HG03159 (cell line): Measurements from ENCODE around the gene RNF166.
"Not testable (repeated sequence)": the region's sequence is repeated elsewhere in the genome, so short reads cannot be mapped to it uniquely, and the experiment has no call there.

Source experiments
- ATAC-seq: cut with Tn5 transposase; IDR thresholded peaks from one replicate; pipeline ENCODE4 v1.9.1; 2021; ENCODE audit warnings: mild to moderate bottlenecking, moderate library complexity; ENCODE audit not compliant: unreplicated experiment

The RNF166 gene

DNA sequence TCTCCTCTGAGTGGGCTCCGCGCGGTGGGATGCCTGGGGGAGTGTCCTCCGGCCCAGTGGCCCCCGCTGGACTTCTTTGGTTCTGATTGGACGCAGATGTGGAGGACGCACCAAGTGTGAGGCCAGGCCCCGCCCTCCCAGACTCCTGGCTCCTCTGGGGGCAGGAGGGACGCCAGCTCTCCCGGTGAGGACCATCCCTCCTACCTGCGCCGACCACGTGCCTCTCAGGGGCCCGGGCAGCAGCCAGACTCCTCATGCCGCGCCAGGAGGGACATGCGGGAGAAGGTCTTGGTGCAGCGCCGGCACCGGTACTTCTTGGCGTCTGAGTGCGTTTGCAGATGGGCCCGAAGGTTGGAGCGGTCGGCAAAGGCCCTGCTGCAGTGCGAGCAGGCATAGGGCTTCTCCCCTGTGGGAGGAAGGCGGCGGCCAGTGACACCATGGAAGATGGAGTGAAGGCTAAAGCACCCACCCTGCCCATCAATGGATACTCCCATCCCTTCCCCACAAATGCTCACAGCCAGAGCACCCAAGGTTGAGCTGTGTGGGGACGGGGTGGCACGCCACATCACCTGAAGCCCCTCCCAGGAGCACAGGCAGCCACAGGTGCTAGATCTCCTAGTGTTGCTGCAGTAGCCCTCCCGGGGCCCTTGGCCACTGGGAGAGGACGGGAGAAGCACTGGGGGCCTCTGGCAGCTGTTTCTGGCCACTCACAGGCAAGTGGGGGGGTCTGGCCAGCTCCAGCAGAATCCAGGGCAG is 27.8 kb downstream of the RNF166 start:
- no peak for ATAC-seq

DNA sequence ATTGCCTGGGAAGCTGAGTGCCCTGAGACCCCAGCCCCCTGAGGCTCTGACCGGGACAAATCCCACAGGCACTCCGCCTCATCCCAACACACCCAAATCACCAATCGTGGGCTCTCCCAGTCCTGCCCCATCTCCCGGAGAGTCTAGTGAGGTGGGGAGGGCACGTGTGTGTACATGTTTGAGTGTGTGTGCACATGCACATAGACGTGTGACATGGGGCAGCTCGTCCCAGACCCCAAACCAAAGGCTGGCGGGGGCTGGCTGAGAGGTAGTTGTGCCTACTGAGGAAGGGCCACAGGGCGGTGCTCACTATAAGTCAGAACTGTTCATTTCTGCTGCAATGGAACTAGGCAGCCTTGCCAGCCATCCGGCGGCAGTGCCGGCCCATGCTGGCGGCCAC is 28.5 kb downstream of the RNF166 start:
- ATAC-seq, result no peak

DNA sequence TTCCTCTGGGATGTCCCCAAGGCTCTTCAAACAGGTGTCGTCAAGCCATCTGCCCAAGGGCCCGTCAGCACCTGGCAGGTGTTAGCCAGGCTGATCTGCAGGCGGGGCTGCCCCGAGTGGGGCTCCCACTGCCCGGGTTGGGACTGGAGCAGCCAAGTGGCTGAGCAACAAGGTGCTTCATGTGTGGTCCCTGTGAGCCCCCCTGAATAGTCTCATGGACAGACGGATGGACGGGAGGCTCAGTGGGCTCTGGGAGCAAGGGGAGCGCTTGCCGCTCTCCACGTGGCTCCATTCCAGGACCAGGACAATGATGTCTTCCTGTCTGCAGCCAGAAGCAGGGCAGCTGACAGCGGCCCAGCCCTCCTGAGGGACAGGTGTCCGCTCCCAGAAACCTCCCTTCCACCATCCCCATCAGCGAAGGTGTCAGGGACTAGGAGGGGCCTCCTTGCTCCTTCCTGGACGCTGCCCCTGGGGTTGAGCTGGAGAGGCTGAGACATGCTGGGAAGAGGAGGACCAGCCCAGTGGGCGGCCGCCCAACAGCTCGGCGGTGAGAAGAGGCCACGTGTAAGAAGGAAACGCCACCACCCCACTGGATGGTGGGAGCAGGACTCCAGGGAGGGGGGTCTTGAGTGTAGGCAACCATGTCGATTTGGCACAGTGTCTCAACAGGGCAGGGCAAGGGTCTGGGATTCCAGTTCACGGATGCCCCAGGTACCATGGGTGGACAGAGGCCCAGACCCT is 29.5 kb downstream of the RNF166 start:
- ATAC-seq, result no peak

DNA sequence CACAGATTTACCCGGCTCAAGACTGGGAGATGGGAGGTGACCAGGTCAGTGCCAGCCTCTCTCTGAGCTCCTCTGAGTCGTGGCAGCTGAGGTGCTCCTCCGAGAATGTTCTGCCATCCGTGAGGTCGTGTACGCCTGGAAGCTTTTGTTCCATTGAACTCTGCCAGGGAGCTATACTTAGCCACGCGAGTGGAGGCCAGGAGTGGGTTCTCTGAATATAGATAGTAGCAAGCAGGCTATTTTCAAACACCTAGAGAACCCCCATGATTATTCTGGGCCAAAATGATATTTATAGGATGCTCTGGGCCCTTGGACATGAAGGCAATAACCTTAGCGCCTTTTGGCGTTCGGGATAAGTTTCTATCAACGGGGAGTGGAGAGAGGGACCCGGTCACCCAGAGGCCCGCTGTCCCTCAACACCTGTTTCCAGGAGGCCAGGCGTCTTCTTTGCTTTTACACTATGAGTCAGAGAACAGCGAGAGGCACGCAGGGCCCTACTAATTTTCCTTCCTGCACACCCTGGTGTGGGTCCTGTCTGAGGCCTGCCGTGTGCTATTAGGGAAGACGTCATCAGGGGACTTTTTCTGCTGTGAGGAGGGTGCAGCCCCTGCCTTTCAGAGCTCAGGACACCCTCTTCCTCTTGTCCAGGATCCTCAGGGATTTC is 32.4 kb downstream of the RNF166 start:
- ATAC-seq, result no peak

DNA sequence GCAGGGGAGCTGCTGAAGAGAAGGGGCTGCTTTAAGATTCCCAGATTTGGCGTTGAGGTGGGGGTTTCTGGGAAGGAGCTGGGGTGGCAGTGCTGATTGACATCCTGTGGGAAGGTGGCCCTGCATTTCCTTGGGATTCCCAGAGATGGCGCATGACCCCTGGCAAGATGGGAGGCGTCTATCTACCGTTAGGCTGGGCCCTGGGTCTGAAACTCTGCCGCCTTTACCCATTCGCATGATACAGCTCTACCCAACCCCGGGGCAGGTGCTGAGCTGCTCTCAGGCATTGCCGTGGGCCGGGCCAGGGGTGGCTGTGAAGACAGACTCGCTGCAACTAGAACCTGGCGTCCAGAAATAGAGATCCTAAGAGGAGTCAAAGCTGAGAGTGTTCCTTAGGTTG is 33.4 kb downstream of the RNF166 start:
- ATAC-seq, result no peak

DNA sequence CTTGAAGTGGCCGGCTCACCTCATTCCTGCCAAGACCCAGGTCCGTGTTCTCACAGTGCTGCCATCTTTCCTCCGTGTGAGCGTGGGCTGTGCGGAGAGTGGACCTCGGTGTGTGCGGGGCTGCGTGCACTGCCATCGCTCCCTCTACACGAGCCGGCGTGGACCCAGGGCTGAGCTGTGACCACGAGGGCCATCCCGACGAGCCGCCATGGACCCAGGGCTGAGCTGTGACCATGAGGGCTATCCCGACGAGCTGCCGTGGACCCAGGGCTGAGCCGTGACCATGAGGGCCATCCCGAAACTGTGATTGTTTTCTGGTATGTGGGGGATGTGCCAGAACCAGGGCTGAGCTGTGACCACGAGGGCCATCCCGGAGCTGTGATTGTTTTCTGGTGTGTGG is 34.4 kb downstream of the RNF166 start:
- no peak for ATAC-seq

DNA sequence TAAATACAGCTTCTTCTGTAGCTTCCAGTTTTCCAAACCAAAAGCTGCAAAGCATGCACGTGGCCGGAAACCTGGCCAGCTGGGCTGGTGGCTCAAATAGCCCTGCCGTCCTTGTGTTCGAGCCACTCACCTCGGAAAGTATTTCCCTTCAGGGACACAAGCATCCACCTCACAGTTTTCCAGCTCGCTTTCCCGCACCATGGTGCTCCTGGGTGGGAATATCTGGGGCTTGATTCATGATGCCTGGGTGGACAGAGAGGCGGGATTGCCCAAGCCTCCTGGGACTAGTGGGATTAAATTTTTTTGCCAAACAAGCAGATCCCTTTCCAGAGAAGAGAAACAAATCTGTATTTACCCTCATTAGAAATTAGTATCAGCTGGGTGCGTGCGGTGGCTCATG is 36.2 kb downstream of the RNF166 start:
- no peak for ATAC-seq

DNA sequence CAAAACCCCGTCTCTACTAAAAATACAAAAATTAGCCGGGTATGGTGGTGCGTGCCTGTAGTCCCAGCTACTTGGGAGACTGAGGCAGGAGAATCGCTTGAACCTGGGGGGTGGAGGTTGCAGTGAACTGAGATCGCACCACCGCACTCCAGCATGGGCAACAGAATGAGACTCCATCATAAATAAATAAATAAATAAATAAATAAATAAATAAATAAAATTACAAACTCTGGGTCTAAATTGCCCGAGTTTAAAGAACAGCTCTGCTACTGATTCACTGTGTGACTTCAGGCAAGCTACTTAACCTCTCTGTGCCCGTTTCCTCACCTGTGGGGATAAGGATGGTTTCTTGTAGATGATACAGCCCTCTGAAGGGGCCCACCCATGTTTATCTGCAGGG is 36.7 kb downstream of the RNF166 start:
- not testable (repeated sequence) for ATAC-seq

DNA sequence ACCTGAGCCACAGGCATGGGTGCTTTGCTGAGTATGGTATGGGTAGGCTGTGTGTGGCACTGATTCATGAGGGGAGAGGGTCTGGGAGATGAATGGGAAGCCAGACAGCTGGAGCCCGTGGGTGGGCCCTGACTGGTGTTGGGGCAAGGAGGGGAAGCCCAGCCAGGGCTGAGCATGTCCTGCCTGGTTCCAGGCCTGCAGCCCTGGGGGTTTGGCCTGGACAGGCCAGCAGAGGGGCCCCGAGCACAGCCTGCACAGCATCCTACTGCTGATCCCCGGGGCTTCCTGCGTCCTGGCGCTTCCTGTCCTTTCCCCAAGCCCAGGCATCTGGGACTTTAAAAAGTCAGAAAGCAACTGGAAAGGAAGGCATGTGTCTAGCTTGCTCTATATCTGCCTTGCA is 38.7 kb downstream of the RNF166 start:
- no peak for ATAC-seq

DNA sequence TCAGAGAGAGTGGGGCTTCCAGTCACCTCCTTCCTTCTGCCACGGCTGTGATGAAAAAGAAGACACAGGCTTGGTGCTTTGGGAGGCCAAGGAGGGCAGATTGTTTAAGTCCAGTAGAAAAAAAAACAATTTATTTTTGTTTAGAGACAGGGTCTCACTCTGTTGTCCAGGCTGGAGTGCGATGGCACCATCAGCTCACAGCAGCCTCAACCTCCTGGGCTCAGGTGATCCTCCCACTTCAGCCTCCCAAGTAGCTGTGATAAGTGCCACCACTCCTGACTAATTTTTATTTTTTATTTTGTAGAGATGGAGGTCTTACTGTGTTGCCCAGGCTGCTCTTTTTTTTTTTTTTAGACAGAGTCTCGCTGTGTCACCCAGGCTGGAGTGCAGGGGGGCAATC is 40.6 kb downstream of the RNF166 start:
- ATAC-seq, result no peak

DNA sequence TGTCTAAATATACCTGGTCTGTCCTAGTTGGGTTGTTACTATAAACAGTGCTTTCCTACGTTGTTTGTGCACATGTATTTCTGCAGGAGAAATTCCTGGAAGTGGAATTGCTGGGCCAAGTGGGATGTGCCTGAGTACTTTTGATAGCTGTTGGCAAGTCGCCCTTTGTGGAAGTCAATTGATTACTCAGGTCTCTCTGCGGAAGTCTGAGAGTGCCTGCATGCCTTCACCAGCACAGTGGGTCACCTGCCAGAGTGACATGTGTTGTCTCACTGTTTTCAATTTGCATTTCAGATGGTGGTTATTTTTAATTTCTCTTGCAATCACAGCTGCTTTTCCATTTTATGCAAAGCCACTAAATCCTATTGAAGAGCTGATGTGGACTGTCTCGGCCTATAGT is 41.1 kb downstream of the RNF166 start:
- ATAC-seq, result no peak

DNA sequence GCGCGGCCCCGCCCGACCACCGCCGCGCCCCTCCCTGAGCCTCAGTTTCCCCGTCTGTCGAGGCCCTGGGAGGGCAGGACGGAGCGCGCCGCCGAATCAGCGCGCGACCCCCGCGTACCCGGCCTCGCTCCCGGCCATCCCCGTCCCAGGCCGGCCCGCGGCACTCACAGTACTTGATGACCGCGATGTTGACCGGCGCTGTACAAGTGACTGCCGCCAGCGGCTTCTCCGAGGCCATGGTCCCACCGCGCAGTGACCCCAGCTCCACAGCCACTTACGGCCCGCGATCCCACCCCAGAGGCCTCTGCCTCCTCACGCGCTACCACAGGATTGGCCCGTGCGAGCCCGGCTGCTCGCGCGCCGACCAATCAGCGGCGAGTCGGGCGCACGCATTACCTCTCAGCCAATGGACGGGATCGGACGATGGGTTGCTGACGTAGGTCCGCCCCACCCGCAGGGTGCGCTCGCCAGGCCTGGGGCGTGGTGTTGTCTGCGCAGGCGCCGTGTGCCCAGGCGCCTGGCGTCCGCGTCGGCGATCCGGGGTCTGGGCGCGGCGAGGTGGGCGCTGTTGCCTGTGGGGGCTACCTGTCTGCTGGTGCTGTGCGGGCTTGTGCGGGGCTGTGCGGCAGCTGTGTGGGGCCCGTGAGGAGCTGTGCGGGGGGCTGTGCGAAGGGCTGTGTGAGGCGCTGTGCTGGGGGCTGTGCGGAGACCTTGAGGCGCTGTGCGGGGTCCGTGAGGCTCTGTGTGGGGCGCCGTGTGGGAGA is 43.2 kb downstream of the RNF166 start, which contains the start of gene MVD:
MVD (minus strand) TSS at position 249 of the 764 bp plus-strand sequence; CDS start at position 238, 11 bp downstream.
- ATAC-seq, result peak; percentile 94

DNA sequence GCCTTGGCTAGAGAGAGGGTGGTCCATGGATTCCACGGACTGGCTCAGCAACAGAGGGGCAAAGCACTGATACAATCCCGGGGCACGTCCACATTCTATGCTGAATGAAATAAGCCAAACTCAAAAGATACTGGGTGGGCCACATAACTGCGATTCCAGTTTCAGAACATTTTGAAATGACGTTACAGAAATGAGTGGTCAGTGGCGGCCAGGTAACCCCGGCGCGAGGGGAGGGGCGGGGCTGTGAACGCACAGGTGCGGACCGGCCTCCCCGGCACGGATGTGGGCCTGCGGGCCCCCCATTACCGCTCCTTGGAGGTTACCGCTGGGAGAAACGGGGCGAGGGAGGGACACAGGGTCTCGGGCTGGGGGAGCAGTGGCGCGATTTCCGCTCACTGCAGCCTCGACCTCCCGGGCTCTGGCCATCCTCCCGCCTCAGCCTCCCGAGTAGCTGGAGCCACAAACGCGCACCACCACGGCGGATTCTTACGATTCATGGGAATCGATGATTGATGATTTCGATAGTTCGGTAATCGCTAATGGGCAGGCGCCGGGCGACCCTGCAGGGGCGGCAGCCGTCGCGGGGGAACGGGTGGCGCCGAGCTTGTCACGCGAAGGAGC is 43.9 kb downstream of the RNF166 start:
- ATAC-seq, result peak; percentile 6

DNA sequence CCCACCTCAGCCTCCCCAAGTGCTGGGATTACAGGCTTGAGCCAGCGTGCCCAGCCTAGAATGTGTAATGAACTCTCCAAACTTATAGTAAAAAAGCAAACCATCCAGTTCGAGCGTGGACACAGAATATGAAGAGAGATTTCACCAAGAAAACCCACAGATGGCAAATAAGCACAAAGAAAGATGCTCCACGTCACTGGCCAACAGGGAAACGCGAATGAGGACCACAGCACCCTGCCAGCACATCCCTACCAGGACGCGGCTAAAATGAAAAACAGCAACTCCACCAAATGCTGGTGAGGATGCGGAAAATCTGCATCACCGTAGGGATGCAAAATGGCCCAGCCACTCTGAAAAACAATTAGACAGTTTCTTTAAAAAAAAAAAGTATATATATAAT is 44.7 kb downstream of the RNF166 start:
- ATAC-seq, result no peak

DNA sequence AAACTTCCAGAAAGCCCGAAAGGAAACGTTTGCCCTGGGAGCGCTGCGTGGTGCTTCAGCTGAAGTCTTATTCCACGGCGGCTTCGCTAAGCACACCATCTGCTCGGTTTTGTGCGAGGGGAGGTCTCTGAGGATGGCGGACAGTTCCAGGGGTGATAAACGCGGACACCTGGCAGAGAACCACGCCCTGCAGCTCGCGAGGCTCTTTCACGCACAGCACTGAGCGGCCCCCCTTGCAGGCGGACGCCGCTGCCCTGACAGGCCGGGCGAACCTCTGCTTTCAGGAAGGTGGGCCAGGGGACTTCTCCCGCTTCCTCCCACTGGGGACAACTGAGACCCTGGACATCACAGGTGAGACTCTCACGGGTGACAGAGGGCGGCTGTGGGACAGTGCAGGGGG is 47.0 kb downstream of the RNF166 start:
- no peak for ATAC-seq

DNA sequence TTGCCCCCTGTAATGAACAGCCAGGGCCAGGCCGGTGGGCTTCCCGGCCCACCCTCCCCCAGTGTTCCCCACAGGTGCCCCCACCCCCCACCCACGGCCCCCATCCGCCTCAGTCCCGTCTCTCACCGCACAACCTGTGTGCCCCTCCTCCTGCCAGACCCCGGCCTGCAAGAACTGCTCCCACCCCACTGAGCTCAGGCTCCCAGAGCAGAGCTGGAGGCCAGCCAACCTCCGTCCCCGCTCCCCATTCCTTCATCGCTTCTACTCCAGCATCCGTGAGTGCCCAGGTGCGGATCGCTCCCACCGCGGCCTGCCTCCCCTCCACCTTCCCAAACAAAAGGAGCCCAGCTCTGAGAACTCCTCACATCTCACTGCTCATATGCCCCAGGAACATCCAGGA is 47.5 kb downstream of the RNF166 start:
- ATAC-seq, result no peak

DNA sequence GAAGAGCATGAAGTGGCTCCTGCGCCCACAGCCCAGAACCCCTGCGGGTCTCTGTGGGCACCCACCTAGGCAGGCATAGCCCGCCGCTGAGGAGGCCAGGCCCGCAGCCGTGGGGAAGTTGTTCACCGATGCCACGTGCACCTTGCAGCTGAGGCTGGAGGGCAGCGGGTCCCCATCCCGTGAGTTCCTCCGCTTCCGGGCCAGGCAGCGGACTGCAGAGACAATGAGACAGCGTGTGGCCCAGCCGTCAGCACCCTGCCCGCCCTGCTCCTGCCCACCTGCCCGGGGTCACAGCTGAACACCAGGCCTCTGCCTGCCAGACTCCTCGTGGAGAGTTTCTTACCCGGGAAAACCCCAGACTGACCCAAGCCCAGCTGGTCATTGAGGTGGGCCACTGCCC is 48.8 kb downstream of the RNF166 start:
- no peak for ATAC-seq

DNA sequence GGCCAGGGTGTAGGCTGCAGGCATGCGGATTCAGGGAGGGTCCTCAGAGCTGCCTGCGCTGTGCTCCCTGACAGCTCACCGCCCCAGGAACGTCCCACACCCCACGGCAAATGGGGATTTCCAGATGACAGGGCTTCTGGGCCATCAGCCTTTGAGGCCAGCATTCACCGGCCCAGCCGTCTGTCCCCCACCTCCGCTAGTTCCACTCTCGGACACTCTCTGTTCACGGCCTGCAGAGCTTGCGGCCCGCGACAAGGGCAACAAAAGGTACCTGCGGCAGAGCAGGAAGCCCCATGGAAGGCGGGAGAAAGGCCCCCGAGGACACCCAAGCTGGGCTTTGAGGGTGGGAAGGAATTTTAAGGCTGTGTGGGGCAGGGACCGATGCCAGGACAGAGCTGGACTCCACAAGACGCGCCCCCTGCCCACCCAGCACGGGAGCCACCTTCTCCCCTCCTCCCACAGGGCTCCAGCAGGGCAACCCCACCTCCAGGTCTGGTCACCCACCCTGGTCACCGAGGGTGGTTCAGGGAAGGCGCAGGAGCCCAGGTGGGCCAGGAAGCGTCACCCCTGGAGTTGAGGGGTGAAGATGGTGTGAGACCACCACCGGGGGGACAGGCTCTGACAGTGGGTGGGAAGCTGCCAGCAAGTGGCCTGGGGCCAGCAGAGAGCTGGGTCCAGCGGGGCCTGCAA is 49.8 kb downstream of the RNF166 start:
- ATAC-seq, result no peak

DNA sequence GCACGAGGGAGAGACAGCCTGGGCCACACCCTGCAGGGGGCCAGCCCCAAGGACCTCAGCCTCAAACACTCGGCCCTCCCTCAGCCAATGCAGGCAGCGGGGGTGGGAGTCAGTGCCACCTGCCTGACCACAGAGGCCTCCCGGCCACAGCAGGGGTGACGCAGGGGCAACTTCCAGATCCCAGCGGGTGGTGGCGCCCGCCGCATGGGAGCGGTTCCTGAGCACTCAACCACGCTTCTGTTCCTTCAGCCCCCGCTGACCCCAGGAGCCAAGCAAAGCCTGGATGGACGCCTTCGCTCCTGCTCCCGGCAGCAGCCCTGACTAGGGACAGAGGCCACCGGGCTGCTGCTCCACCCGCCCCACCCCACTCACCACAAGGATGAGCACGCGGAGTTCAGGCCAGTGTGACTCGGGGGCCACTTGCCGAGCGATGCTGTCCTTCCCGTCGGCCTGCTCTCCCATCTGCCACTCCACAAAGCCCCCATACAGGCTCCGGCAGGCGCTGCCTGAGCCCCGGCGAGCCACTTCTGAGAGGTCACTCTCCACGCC is 50.4 kb downstream of the RNF166 start:
- no peak for ATAC-seq
